NCI-H2196 (cell line): Measurements from ENCODE around the gene ZFP2.

Experiments used
- DNase-seq: peaks from one replicate; lab custom pipeline; 2025; ENCODE audit not compliant: unreplicated experiment; lab: John Stamatoyannopoulos, UW

The ZFP2 gene

GRCh38 chr5:178965465-178966055 lies 69.8 kb downstream of the ZFP2 start:
- no peak for DNase-seq

GRCh38 chr5:178981381-178981780 lies 85.7 kb downstream of the ZFP2 start:
- no peak for DNase-seq
